NCI-H187 (cell line): ENCODE data around the gene RAB24.

Experiments
- DNase-seq, 2 experiments: peaks; one replicate each; lab custom pipeline; 2025; lab: John Stamatoyannopoulos, UW

RAB24 gene

GRCh38 chr5:177332896-177333260, 29.4 kb upstream of the RAB24 start:
- no peak for DNase-seq

DNA sequence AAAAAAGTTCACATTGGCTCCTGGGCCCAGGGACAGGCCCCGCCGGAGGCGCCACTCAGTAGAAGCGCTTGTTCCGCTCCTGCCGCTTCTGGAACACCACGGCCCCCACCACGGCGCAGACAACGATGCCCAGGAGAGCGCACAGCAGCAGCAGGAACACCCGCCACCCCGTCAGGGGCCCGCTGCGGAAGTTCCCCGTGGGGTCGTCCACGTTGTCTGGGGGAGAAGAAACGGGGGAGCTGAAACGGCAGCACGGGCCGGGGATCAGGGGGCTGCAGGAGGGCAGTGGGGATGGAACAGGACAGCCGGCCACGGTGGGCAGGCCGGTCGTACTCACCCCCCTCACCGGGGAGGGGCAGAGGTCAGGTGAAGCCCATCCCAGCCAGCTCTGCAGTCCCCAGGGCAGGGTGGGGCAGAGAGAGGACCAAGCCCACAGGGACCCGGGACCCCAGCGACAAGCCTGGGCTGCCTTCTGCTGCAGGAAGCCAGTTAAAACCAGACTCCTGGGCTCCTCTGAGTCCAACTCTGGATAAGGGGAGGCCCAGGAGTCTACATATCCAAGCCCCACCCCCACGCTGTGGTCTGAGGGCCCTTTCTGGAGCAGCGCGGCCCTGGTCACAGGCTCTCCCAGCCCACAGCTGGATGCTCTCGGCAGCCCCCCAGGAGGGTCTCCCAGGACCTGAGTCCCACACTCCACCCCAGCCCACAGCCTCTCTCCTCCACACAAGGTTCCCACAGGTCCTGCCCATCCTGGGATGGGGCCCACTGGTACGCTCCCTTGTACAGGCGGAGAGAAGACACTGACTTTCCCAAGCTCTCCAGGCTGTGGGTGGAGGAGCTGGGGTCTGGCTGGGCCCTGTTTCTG, 28.7 kb upstream of the RAB24 start:
- DNase-seq: no peak

GRCh38 chr5:177330991-177331842, 27.7 kb upstream of the RAB24 start:
- no peak for DNase-seq

DNA sequence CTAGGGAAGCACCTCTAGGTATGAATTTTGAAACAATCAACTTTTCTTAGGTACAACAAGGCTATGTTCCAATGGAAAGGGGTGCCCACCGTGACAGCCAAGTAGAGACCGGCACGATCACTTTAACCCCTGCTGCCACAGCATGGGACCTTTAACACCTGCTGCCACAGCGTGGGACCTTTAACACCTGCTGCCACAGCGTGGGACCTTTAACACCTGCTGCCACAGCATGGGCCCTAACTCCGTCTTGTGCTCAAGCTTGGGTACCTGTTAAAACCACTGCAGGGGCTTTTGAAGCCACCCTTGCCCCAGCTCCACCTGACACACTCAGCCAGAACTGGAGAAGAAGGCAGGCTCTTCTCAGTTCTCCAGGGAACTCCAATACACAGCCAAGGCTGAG, 26.4 kb upstream of the RAB24 start:
- DNase-seq: no peak

DNA sequence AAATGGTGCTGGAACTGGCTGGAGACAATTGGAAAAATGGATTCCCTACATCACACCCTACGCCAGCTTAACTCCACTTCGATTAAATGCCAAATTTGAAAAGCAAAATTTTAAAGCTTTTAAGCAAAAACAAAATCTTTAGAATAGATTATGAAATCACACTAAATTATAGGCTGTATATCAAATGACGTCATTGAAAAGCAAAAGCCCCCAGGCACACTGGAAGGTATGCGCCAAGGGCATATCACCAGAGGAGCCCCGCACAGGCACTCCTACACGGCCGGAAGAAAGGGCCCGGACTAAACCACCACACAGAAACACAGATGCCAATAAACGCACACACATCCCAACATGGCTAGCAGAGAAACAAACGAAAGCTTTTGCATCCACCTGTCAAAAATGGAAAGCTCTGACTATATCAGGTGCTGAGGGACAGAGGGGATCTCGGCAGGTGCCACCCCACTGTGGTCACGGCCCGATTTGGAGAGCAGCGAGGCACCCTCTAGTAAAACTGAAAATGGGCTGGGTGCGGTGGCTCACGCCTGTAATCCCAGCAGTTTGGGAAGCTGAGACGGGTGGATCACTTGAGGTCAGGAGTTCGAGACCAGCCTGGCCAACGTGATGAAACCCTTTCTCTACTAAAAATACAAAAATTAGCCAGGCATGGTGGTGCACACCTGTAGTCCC, 25.2 kb upstream of the RAB24 start:
- DNase-seq: no peak

DNA sequence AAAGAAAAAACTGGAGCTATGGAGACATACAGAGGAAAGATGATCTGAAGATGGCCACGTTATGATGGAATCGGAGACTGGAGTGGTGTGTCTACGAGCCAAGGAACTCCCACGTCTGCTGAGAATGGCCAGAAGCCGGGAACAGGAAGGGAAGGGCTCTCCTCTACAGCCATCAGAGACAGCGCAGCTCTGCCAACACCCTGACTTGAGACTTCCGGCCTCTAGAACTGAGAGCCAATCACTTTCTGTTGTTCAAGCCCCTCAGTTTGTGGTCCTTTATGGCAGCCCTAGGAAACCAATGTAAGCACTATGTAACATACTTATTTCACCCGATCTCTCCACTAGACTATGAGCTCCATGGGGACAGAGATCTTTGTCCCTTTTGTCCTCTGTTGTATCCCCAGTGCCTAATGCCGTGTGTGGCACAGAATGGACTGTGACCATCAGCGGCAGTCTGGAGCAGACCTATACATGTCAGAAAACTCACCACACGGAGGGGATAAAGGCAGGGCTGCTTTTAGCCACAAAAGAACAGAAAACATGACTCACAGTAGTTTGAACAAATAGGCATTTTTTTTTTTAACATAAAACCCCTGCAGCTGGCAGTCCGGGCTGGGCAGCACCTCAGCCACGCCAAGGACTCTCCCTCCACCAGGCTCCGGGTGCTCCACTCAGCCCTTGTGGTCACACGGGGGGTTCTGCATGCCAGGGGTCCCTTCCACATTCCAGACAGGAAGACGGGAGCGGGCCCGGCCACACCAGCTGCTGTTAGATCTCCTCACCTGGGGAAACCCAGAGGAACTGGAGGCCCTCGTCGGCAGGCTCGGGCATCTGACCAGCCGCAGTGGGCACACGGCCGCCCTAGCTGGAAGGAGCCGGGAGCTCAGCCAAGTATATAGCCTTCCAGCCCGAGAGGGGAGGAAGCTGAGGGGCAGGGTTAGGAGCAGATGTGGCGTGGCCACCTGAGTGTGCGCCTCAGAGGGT, 24.3 kb upstream of the RAB24 start:
- no peak for DNase-seq

- no peak for DNase-seq
Measured at GRCh38 chr5:177325868-177326381, 22.4 kb upstream of the RAB24 start.

DNA sequence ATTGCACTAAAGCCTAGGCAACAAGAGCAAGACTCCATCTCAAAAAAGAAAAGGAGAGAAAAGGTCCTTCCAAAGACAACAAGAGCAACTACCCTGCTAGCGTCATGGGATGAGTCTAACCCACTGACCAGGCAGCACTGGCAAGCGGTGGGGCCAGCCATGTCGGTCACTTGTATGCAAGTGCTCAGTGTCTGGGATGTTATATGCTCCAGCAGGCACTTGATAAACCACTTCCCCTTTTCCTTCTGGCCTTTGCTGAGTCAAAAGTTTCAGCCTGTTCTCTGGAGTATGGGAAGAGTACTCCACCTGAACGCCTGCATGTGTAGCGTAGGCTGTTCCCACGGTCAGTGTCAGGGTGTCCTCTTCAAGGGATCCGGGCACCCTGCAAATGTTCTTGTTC, 17.4 kb upstream of the RAB24 start:
- DNase-seq: no peak

DNA sequence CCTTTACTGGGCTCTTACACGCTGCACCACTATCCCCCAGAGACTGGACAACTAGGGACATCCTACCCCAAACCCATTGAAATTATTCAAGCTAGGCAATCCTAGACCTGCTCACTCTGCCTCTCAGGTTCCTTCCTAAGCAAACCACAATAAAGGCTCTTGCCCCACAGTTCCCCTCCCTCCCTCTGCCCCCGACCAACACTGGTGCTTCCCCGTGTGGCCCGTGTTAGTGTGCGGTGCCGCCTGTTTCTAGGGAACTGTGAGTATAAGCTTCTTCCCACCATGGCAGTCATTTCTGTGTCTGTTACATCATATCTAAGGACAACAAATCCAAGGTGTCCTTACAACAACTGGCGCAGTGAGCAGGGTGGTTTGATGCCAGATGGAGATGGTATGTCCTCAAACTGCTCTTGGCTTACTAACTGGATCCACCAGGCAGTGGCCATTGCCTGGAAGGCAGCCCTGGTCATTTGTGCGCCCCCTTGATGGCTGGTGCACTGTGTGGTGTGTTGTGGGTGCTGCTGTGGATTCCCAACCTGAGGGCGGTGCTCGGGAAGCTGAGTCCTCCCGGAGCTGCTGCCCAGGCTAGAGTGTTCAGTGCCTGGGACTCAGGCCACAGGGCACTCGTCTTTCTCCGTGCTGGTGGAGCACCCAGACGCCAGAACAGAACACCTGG, 16.5 kb upstream of the RAB24 start:
- DNase-seq: no peak

DNA sequence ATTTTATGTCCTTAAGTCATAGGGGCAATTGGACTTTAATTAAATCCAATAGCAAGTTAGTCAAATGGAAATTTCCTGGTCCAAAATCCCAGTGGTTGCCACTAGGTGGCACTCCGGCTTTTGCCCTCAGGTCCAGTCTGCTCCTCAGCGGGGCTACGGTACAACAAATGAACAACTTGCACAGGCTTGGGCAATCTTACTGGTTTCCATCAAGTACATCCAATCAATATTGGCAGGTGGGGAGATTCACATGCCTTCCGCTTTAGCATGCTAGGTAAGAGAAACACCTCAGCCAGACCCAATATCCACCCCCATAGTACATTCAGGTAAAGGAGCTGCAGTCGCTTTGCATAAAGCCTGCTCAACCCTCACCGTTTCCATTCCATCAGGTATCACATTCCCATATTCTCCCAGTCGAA, 14.4 kb upstream of the RAB24 start:
- peak; percentile 37 to 52 for DNase-seq

DNA sequence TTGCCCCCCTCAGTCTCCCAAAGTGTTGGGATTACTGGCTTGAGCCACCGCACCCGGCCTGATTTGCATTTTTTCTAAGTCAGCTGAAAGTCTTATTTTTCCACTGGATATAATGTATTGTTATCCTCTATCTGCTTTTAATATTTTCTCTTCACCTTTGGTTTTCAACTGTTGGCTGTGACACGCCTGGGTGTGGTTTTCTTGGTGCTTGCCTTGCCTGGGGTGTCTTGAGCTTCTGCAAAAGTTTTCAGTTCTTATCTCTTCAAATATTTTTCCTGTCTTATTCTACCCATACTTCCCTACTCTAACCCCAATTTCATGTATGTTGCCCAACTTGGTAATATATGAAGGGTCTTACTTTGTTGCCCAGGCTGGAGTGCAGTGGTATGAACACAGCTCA, 12.5 kb upstream of the RAB24 start:
- no peak for DNase-seq

DNA sequence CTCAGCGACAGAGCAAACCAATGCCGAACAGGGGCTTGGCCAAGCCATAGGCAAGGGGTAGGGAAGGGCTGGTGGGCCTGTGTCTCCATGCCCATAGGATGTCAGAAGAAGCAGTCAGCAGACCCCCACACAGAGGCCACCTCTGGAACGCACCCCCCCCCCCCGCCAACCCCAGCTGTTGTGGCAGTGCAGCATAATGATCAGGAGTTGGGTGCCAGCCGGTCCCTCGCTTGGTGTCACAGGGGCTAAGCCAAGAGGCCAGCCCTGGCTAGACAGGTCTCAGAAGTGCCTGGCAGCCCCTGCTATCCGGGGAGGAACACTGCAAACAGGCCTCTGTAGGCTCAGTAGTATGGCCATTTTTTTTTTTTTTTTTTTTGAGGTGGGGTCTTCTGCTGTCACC, 11.9 kb upstream of the RAB24 start:
- DNase-seq: no peak

GRCh38 chr5:177314376-177315342, 11.1 kb upstream of the RAB24 start:
- no peak for DNase-seq

- no peak for DNase-seq
Measured at GRCh38 chr5:177313561-177314259, 10.2 kb upstream of the RAB24 start.

DNA sequence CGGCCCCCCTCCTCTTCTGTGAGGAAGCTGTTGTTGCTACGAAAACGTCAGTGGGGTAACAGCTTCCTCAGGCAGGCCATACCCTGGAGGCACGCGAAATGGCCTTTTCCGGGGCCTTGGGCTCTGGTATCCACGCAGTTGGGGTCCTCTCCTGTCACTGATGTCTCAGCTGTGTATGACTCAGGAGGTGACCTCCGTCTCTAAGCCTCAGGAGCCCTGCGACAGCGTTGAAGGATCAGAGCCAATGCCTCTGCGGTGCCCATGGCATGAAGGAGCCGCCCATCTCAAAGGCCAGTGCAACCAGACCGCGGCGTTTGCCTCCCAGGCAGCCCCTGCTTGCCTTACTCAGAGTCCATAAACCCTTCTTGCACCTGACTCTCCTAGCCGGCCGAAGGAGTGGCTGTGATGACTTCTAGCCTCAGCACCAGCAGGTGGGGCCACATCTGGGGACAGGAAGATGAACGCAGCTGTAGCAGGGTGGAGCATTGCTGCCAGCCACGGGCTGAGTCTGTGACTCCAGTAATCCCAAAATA, 9.2 kb upstream of the RAB24 start:
- DNase-seq: peak in 1 of 2 experiments; percentile 37

- DNase-seq: peak; percentile 92
Measured at GRCh38 chr5:177311723-177312648, 8.5 kb upstream of the RAB24 start, which contains the start of gene MXD3. MXD3 (minus strand) TSS chr5:177311898; CDS start chr5:177311830, 68 bp downstream.

DNA sequence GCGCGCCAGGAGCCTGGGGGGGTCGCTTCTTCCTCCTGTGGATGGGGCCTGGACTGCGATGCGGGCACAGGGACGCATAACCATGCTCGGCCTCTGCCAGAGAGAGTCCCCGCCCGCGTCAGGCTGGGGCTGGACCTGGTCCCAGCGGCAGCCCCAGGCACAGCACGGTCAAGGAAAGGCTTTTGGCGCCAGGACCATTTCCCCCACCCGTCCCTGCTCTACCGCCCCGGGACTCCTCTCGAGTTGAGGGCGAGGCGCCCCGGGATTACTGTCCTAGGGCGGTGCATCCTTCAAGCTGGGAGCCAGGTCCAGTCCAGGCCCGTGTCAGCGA, 7.8 kb upstream of the RAB24 start:
- no peak for DNase-seq
